ENCODE results near the gene AGTRAP. TPM values are rescaled to one million over a fixed set of nuclear protein-coding genes. Genes with fewer than 3 reads are reported as not detected.

AGTRAP gene
- total and polyA plus RNA-seq, 9 donors = 5.9 to 53.2 (median 31.1) TPM

DNA sequence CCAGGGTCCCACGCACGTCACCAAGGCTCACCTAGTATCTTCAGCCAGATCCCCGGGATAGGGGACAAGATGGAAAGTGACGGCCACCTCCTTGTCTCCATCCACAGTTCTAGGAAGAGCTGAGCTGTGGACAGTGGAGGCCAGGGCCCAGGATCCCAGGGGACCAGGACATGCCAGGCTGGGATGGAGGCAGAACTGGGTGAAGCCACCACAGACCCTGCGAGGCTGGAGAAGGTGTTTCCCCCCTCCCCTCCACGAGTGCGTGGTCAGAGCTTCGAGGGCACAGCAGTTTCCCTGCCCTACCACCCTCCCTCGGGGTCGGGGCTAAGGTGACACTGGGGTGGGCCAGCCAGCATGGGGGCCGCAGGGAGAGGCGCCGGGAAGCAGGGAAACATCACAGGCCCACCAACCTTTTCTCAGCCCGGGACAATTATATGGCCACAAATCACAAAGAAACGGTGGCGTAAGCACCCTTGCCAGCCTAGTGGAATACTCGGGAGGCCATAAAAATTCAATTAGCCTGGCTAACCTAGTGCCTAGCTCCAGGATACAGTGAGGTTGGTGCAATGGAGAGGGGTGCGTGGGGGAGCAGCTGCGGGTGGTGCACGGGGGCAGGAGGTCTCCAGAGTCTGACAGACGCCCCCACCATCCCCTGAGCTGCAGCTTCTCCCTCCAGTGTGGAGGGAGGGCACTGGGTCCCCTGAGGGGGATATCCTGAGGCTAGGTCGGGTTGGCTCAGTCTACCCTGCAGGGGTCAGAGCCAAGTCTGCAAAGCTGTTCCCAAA lies 31.1 kb upstream of the AGTRAP start:
- Histone ChIP-seq H3K27me3 (no peaks in the 10 kb centered on the region), H3K36me3 (no peaks in the 10 kb centered on the region), H3K4me1 (ENCODE audit: insufficient read depth) (no peaks in the 10 kb centered on the region), H3K9me3 (no peaks in the 10 kb centered on the region), H3K4me3 (no peak overlapping the region), H3K27ac (no peak overlapping the region)
- 49 to 58% (median 53%) methylated on average over 22 of the region's 22 CpGs for WGBS, 3 donors
- DNase-seq = no peak
- no peak for TF ChIP-seq EP300 (IDR thresholded peaks at IDR 0.05)
- intact Hi-C loops (cut with DNase I) = no loop called here

DNA sequence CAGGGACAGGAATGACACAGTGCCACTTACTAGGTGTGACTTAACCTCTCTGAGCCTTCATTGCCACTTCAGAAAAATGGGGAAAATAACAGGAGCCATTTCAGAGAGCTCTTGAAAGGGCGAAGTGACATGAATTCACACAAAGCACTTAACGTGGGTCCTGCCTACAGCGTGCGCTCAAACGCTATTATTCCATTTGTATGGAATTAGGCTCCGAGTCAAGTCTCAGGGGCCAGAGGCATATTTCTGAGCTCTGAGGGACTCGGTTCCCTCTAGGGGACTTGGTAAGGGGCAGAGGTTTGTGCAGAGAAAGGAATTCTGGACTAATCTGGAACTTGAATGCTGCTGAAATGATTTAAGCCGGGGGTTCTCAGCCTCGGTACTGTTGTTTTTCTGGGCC lies 30.3 kb upstream of the AGTRAP start:
- TF ChIP-seq, protein P1, sequence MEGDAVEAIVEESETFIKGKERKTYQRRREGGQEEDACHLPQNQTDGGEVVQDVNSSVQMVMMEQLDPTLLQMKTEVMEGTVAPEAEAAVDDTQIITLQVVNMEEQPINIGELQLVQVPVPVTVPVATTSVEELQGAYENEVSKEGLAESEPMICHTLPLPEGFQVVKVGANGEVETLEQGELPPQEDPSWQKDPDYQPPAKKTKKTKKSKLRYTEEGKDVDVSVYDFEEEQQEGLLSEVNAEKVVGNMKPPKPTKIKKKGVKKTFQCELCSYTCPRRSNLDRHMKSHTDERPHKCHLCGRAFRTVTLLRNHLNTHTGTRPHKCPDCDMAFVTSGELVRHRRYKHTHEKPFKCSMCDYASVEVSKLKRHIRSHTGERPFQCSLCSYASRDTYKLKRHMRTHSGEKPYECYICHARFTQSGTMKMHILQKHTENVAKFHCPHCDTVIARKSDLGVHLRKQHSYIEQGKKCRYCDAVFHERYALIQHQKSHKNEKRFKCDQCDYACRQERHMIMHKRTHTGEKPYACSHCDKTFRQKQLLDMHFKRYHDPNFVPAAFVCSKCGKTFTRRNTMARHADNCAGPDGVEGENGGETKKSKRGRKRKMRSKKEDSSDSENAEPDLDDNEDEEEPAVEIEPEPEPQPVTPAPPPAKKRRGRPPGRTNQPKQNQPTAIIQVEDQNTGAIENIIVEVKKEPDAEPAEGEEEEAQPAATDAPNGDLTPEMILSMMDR (IDR thresholded peaks at IDR 0.05) = no peak
- TF ChIP-seq POLR2A (IDR thresholded peaks at IDR 0.05) (no peak), EP300 (IDR thresholded peaks at IDR 0.05) (no peak)
- Histone ChIP-seq H3K36me3 (no peaks in the 10 kb centered on the region), H3K4me1 (ENCODE audit: insufficient read depth) (no peaks in the 10 kb centered on the region), H3K27ac (no peak overlapping the region), H3K27me3 (no peaks in the 10 kb centered on the region), H3K4me3 (no peak overlapping the region), H3K9me3 (no peaks in the 10 kb centered on the region)
- intact Hi-C loops (cut with DNase I) = no loop called here
- WGBS, 3 donors = 73 to 80% (median 79%) methylated on average over 9 of the region's 9 CpGs
- no peak for DNase-seq

DNA sequence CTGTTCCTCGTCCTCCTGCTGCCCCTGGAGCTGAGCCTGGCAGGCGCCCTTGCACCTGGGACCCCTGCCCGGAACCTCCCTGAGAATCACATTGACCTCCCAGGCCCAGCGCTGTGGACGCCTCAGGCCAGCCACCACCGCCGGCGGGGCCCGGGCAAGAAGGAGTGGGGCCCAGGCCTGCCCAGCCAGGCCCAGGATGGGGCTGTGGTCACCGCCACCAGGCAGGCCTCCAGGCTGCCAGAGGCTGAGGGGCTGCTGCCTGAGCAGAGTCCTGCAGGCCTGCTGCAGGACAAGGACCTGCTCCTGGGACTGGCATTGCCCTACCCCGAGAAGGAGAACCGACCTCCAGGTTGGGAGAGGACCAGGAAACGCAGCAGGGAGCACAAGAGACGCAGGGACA lies 29.6 kb upstream of the AGTRAP start:
- no peak for TF ChIP-seq POLR2A (IDR thresholded peaks at IDR 0.05)
- TF ChIP-seq EP300 (IDR thresholded peaks at IDR 0.05) = no peak
- TF ChIP-seq, protein P1 (IDR thresholded peaks at IDR 0.05) = no peak
- Histone ChIP-seq H3K4me1 (ENCODE audit: insufficient read depth) (no peaks in the 10 kb centered on the region), H3K36me3 (no peaks in the 10 kb centered on the region), H3K27ac (no peak overlapping the region), H3K4me3 (no peak overlapping the region), H3K9me3 (no peaks in the 10 kb centered on the region), H3K27me3 (no peaks in the 10 kb centered on the region)
- intact Hi-C loops (cut with DNase I) = no loop called here
- DNase-seq = no peak
- WGBS, 3 donors = 80 to 91% (median 89%) methylated on average over 13 to 14 of the region's 14 CpGs

DNA sequence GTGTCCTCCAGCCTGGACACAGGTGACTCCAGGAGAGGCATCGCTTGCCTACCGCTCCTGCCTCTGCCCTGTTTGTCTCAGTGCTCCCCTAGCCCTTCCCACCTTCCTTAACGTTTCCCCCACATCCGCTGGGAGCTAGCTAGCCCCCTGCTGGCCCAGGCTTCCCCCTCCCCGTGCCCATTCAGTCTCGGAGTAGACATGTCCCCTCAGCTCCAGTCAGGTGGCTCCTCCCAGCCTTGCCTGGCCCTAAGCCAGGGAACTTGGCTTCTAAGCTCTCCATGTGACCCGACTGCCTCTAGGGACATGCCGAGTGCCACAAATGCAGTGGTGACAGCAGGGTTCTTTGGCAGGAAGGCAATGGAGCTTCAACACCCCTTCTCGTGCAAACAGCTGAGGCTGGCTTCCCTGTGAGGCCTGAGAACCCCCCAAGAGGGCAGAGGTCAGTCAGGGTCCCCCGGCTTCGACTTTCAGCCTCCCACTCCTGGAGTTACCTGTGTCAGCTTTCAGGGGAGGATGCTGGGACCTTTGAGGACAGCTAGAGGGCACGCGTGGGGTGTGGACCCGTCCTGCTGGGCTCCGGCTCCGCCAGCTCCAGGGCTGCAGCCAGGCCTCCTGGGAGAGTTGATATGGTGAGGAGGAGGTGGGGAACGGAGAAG lies 28.2 kb upstream of the AGTRAP start:
- Histone ChIP-seq H3K4me3 (no peak overlapping the region), H3K9me3 (no peaks in the 10 kb centered on the region), H3K36me3 (no peaks in the 10 kb centered on the region), H3K27ac (no peak overlapping the region), H3K4me1 (ENCODE audit: insufficient read depth) (no peaks in the 10 kb centered on the region), H3K27me3 (no peaks in the 10 kb centered on the region)
- TF ChIP-seq POLR2A (IDR thresholded peaks at IDR 0.05) (no peak), EP300 (IDR thresholded peaks at IDR 0.05) (no peak)
- TF ChIP-seq, protein P1 (IDR thresholded peaks at IDR 0.05) = no peak
- 39 to 47% (median 39%) methylated on average over 17 of the region's 17 CpGs for WGBS, 3 donors
- DNase-seq = no peak
- intact Hi-C loops (cut with DNase I) = no loop called here

All from ovary (tissue), 9 donors.